Subcutaneous adipose tissue (tissue), 4 donors: ENCODE results near the gene MAP1B. TPM values are rescaled to one million over a fixed set of nuclear protein-coding genes. Genes with fewer than 3 reads are reported as not detected.

Experiments
- small RNA-seq: library from RNA; depleted of rRNA; stranded (forward); fragments of <200 nt; gene quantifications from one replicate; pipeline ENCODE3, GENCODE V24; 2016
- total RNA-seq, 4 donors: library from RNA; depleted of rRNA; stranded (reverse); fragments of >200 nt; gene quantifications; one replicate each; pipeline ENCODE4 v1.1.0, GENCODE V29; 2016
- TF ChIP-seq, protein P1 (sequence below): fragments of 450-650 bp; IDR thresholded peaks from one replicate; pipeline ENCODE4 v1.5.1; 2016; ENCODE audit warnings: low read depth, mild to moderate bottlenecking, control low read depth, antibody characterized with exemption, moderate library complexity

MAP1B gene
- total RNA-seq, 4 donors from 2014 or later = 174 to 1,477 (median 584) TPM

GRCh38 chr5:72248410-72248981, 141.2 kb downstream of the MAP1B start:
- TF ChIP-seq, protein P1, sequence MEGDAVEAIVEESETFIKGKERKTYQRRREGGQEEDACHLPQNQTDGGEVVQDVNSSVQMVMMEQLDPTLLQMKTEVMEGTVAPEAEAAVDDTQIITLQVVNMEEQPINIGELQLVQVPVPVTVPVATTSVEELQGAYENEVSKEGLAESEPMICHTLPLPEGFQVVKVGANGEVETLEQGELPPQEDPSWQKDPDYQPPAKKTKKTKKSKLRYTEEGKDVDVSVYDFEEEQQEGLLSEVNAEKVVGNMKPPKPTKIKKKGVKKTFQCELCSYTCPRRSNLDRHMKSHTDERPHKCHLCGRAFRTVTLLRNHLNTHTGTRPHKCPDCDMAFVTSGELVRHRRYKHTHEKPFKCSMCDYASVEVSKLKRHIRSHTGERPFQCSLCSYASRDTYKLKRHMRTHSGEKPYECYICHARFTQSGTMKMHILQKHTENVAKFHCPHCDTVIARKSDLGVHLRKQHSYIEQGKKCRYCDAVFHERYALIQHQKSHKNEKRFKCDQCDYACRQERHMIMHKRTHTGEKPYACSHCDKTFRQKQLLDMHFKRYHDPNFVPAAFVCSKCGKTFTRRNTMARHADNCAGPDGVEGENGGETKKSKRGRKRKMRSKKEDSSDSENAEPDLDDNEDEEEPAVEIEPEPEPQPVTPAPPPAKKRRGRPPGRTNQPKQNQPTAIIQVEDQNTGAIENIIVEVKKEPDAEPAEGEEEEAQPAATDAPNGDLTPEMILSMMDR = no peak

DNA sequence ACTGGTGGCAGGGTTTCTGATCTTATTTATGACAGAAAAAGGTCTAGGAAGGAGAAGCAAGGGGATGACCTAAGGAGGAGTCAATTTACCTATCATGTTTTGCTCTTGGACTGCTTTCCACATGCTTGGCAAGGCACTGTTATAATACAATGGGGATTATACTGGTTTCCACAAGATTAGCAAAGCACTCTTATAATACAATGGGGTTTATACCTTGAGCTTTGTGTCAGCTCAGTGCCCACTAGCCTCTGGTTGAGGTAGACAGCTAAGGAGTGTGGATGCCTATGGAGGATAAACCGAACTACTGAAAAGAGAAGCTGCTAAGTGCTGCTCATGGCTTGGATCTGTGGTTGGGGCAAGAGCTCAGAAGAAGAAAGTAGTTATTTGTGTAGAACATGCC, 144.1 kb downstream of the MAP1B start:
- TF ChIP-seq, protein P1 = no peak

DNA sequence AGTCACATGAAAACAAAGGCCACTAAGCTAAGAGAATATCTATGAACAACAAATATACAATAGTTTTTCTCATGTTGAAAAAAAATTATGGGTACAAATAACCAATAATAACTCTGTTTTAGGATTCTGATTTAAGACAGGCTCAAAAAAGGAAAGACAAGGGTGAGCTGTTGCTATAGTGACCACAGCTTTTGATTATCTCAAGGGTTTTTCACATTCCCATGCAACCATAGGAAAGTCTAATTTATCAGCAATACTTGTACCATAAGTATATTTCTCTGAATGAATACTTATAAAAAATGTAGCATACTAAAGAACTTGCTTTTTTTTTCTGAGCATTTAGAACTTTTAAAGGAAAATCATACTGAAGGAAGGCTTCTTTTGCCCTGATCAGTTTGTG, 144.7 kb downstream of the MAP1B start:
- TF ChIP-seq, protein P1 = no peak

- TF ChIP-seq, protein P1 = no peak
These were observed 145.4 kb downstream of the MAP1B start for GRCh38 chr5:72252574-72253155.

- TF ChIP-seq, protein P1 = no peak
These were observed 148.0 kb downstream of the MAP1B start for GRCh38 chr5:72255237-72255636.

GRCh38 chr5:72255670-72256069, 148.4 kb downstream of the MAP1B start:
- TF ChIP-seq, protein P1 = no peak

DNA sequence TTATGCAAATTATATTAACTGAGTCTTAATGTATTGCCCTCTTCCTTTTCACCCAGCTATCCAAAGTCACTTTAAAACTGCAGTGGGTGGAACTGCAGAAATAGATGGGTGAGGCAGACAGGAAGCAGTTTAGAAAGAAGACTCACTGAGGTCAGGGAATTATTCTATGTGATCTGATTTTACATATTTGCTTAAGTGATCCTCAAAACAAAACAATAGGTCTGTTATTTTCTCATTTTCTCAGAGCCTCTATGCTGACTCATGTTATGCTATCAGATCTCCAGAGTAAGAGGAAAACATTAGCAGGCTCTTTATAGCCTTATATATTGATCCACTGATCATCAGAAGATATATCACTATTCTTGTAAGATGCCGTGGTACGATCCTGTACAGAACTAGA, 149.3 kb downstream of the MAP1B start:
- TF ChIP-seq, protein P1 = no peak

Small RNAs within 50 kb of the gene (small RNA-seq; reads per million reads assigned to genes)
- not detected for gene MIR4803

Other genes with a start within 250 kb of the MAP1B start
- gene MRPS27, start 212.8 kb downstream of the MAP1B start, total RNA-seq = 10 to 100 TPM; 42.7 to 49.4 (median 48.1) TPM
- 10 to 100 TPM in 1 of 4 donors, 1 to 10 TPM in 3; 6.2 to 13.2 (median 8.7) TPM for gene PTCD2, start 212.9 kb downstream of the MAP1B start, total RNA-seq